Measurements from ENCODE around the gene C1orf35.
A peak's percentile ranks its signal among the peaks of the same experiment; 100 is the strongest.
"Not testable (repeated sequence)": the region's sequence is repeated elsewhere in the genome, so short reads cannot be mapped to it uniquely, and the experiment has no call there.

C1orf35 gene

DNA sequence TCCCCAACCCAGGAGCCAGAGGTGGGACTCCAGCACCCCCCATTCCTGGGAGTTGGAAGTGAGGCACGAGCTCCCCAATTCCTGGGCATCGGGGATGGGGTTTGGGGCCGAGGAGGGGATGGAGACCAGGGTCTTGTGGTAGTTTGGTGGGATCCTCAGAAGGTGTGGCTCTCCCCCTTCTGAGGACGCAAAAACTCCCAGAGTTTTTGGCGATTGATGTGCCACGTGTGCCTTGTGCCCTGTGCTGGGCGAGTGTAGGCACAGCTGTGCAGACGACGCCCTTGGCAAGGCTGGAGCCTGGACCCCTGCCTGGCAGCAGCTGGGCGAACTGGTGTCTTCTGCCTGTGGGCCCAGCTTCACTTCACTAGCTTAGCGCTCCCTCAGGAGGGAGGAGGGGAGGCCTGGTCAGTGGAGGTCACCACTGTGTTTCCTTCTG, 39.6 kb upstream of the C1orf35 start:
- DNase-seq (ENCODE audit: low spot score) (no peak), FAIRE-seq (no peak)

DNA sequence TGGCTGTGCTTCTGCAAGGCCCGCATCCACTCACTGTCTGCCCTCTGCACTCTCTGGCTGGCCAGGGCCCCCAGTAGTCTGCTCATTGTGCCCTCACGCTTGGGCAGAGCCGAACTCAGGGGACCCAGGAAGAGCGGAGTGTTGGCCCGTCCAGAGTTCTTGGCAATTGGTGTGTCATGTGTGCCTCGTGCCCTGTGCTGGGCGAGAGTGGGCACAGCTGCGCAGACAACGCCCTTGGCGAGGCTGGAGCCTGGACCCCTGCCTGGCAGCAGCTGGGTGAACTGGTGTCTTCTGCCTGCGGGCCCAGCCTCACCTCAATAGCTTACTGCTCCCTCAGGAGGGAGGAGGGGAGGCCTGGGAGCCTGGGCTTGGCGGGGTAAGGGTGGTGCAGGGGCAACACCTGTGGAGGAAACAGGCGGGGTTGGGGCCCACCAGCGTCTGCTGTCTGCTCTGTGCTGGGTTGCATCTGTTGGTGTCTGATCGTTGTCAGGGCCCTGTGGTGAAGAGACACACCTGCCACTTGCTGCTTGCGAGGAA, 39.1 kb upstream of the C1orf35 start:
- DNase-seq (ENCODE audit: low spot score), result no peak
- no peak for FAIRE-seq

DNA sequence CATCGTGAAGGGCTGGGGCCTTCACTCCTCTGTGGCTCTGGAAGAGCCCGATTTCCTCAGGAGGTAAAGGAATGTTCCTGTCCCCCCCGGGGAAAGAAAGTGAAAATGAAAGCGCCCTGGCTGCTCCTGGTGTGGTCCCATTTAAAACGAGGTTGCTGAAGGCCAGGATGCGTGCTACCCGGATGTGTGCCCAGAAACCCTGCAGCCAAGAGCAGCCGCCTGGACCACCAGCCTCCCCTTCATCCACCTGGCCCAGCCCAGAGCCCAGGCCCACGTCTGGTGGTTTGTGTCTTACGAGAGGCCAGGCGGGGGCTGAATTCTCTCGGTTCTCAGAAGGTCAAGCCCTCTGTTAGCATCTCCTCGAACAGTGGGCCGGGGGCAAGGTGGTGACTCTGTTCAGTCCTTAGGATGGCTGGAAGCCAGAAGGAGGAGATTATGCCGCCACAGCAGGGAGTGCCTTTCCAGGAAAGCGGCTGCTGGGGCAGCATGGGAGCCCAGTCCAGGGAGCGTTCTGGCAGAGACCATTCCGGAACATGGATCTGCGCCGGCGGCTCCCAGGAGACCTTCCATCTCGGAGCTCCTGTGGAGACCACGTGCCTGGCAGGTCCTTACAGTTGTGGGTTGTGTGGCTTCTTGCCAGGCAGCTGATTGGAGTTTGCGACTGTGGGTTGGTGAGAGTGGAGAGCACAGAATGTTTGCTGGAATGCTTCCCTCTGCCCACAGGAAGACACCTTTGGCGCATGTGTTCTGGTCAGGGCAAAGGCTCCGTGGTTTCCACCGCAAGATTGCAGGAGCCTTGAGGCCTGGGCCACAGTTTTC, 38.3 kb upstream of the C1orf35 start:
- DNase-seq (ENCODE audit: low spot score), result no peak
- no peak for FAIRE-seq

DNA sequence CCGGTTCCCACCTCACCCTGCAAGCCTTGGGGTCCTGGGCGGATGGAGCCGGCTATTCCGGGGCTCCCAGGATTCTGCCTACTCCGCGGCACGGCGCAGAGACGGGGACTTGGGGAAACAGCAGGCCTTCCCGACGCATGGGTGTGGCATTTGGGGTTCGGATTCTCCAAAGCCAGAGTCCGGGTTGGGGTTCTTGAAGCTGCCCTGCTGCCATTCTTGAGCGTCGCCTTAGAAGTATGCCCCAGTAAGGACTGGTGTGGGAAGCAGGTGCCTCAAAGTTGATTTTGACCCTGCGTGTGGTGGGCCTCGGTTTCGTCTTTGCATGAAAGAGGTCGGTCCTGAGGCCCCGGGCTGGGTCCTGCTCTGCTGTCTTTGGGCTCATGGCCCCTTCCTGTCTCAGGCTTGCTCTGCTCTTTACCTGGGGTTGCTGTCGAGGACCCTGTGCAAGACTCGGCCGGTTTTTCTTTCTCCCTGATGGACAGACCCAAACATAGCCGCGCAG, 37.6 kb upstream of the C1orf35 start:
- FAIRE-seq (no peak), DNase-seq (ENCODE audit: low spot score) (no peak)

DNA sequence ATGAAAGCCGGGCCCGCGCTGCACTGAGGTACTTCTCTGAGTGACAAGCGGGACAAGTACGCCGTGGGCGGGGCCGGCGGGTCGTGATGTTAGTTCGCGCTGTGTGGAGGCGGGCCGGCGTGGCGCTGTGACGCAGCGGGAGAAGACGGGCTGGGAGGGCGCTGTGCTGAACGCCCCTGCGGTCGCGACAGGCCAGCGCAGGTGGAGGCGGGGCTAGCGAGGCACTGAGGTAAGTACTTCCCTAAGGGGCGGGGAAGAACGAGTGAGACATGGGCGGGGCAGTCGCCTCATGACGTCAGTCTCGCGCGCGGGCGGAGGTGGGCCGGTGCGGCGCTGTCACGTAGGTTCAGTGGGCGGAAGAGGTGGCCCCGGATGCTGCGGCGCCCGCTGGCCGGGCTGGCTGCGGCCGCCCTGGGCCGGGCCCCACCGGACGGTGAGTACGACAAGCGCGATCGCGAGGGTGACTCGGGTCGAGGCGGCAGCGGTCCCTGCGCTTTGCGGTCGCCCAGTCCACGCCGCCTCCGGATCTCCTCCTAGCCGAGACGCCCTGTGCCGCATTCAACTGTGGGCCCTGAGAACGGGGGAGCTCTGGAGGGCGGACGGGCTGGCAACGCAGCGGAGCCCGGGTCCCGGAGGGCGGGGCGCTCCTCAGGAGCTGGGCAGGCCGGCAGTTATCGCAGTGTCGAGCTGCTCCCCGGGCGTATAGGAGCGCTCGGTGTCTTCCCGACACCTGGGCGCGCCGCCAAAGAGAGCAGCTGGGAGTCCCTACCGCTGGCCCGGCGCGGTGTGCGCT, 37.0 kb upstream of the C1orf35 start, which contains the start of gene GUK1:
GUK1 (plus strand) TSS at position 349 of the 793 bp plus-strand sequence; CDS start at position 373, 24 bp downstream.
- FAIRE-seq (peak; percentile 96), DNase-seq (ENCODE audit: low spot score) (peak; percentile 98)

DNA sequence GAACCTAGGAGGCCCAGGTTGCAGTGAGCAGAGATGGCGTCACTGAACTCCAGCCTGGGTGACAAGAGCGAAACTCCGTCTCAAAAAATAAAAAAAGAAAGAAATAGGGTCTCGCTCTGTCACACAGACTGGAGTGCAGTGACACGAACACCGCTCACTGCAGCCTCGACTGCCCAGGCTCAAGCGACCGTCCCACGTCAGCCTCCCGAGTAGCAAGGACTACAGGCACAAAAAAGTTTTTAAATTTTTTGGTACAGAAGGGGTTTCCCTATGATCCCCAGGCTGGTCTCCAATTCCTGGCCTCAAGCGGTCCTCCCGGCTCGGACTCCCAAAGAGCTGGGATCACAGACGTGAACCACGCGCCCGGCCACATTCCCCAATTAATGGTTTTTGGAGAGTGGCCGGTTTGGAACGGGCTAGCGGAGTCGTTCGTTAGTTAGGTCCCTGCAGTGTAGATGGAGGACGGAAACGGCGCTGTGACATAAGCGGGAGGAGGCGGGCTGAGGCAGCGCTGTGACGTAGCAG, 36.3 kb upstream of the C1orf35 start:
- FAIRE-seq (no peak), DNase-seq (ENCODE audit: low spot score) (no peak)

DNA sequence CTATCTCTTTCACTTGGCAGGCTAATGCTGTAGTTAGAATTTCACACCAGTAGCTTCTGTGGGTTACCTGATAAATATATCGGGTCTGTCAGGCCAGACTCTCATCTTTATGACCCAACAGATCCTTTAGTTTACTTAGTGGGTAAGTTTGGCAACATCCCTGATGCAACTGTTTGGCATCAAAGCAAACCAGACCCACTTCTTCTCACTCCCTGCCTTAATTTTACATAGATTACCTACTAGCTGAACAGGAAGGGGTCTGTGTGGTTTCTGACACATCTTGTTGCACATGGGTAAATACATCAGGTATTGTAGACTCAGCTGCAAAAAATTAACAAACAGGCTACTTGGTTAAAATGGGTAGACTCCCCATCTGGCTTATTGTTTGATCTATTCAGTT, 33.8 kb upstream of the C1orf35 start:
- DNase-seq (ENCODE audit: low spot score), result no peak

DNA sequence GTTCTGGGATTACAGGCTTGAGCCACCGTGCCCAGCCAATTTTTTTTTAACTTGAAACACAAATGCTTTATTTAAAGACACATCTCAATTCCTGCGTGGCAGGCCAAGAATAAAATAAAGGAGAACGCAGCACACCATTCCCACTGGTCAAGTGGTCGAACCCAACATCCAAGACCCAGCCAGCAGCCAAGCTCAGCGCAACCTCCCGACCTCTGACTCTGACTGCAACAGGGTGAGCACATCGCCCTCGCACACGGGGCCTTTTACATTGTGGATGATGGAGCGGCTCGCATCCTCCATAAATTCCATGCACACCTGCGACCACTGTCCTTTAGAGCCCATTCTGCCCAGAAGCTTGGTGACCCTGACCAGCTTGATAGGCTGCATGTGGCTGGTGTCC, 31.5 kb upstream of the C1orf35 start:
- FAIRE-seq, result no peak
- DNase-seq (ENCODE audit: low spot score), result no peak

More for the DNA sequence above, 33.8 kb upstream of the C1orf35 start:
- no peak for FAIRE-seq

DNA sequence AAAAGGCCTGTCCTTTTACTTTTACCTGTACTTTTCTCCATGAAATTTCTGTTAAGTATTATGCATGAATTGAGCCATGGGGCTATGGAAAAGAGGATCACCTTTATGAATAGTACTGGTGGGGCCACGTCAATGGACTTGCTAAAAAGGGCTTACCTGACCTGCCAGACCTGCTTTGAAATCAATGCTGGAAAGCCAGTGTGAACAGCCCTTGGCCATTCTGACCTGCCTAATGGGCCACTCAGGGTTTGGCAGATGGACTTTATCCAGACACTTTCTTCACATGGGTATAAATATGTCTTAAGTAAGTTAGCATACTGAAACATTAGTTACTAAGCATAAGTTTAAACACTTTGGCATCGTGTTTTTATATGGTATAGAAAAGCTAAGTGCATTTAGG, 28.6 kb upstream of the C1orf35 start:
- FAIRE-seq, result no peak
- no peak for DNase-seq (ENCODE audit: low spot score)

DNA sequence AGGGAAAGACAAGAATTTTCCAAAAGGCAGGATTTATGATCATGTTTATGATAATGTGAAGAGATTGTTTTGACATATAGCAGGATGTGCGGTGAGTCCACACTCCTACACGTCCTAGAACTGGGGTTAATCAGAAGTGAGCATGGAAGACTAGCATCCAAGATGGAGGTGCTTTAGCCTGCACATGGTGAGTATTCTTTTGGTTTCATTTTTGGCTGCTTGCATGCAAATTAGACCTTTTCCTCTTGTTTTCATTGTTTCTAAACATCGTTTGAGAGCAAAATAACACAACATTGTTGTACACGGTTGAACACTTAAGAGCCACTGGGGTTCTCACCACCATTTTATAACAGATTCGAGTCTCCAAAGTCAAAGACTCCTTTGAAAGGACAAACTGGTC, 22.1 kb upstream of the C1orf35 start:
- FAIRE-seq, result no peak
- DNase-seq (ENCODE audit: low spot score), result no peak

DNA sequence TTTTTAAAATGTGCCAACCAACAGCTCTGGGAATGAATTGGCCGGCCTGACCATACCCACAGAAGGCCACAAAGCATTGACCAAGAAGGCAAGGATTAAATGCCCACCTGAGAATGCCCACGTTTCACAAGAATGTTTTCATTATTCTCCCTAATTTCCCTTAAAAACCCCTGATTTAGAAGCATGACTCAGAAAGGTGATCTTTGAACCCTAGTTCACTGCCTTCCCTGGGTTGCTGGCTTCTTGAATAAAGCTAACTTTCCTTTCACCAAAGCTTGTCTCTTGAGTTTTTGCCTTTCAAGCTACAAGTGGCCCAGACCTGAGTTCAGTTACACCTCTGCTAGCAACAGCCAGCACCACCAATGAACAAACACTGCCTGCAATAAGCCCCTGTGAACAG, 20.4 kb upstream of the C1orf35 start:
- FAIRE-seq (no peak), DNase-seq (ENCODE audit: low spot score) (no peak)

DNA sequence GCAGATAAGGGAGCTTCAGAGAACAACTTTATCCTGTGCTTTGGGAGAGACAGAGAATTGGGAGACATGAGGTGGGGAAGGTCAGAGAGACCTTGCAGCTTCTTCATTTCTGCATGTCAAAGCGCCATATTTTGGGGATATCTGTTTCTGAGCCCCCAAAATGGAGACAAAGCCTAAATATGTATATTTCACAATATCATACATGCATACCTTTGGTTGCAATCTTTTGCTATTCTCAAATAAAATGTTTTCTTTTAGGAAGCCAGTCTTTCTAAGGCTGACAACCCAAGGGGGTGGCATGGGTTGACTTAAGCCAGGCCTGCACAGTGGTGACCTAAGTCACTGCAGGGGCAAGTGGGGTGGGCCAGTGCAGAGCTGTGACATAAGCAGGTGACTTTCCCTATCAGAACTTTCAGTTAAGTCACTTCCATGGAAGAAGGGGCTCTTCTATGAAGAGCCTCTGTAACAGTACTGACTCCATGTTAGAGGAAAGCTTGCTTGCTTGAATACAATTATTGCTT, 19.9 kb upstream of the C1orf35 start:
- FAIRE-seq (no peak), DNase-seq (ENCODE audit: low spot score) (no peak)

DNA sequence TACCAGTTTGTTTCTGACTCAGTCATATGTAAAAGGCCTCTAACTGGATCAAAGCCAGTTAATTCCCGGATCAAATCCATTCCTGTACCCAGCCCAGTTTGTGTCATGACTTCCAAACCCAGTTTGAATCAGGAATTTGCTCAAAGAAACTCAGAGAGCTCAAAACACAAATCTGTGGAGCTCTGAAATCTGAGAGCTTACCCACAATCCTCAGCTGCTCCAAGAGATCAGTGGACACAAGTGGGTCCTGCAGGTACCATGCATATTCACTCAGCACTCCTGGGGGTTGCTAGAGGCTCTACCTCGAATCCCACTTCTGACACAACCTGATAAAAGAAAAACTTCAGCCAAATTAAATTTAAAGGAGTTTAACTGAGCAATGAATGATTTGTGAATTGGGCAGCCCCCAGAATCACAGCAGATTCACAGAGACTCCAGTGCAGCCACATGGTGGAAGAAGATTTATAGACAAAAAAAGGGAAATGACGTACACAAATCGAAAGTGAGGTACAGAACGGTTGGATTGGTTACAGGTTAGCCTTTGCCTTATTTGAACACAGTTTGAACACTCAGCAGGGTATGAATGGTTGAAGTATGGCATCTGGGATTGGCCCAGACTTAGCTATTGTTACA, 17.8 kb upstream of the C1orf35 start:
- no peak for DNase-seq (ENCODE audit: low spot score)

DNA sequence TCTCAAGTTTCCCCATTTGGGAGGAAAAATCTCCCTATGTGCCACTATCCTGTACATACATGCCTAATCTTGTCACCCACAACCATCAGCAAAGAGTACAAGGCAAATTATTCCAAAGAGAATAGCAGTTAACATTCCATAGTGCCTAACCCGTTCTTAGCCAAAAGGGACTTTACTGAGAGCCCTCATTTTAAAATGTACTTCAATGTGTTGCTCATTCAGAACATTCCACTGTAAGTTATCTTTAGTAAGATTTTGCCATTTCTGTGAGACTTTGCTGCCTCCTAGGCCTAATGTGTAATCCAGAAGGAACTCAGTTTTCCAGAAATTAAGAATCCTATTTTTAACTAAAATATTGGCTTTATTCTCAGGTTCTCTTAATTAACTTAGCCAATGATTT, 17.2 kb upstream of the C1orf35 start:
- DNase-seq (ENCODE audit: low spot score) (no peak), FAIRE-seq (no peak)

More for the DNA sequence above, 17.8 kb upstream of the C1orf35 start:
- no peak for FAIRE-seq

DNA sequence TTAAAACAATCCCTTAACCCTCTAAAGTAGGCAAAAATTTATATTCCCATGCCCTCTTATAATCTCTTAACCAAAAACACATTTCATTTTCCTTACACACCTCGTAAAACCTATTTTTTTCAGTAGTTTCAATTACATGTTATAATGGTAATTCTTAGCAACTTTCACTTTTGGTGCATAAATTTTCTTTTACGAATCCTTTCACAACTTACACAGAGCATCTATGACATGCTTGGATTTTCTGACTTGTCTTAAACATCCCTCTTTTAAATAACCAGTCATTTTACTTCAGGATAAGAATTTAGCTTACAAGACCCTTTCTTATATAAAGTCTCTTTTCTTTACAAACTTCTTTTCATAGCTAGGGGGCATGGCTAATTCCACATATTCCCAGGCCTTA, 14.9 kb upstream of the C1orf35 start:
- DNase-seq (ENCODE audit: low spot score), result no peak
- no peak for FAIRE-seq

DNA sequence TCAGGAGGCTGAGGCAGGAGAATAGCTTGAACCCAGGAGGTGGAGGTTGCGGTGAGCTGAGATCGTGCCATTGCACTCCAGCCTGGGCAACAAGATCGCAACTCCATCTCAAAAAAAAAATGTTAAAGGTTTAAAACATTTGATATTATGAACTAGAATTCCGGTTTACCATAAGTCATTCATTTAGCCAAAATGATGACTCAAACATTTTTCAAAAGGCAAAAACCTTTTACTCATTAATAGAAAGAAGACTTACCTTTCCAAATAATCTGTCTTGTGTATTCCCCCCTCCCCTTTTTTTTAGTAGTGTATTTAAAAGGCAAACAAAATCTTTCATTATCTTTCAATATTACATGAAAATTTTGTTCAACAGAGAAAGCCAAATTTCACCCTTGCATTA, 14.2 kb upstream of the C1orf35 start:
- FAIRE-seq, result no peak

DNA sequence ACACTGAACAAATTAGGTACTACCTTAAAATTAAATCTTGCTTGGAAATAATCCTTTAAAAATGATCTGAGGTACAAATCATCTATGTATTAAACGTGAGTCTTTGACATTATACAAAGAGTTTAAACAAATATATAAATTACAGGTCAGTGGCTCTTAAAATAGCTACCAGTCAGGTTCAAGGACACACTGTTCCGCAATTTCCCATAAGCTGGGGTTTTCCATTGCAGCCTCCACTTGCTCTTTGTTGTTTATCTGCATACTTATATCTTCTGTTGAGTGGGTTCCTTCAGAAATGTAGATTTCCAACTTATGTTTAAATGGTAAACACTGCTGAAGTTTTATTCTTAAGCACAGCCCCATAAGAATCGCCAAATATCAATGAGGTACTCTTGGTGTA, 11.7 kb upstream of the C1orf35 start:
- FAIRE-seq, result no peak
- no peak for DNase-seq (ENCODE audit: low spot score)

More for the DNA sequence above, 14.2 kb upstream of the C1orf35 start:
- no peak for DNase-seq (ENCODE audit: low spot score)

DNA sequence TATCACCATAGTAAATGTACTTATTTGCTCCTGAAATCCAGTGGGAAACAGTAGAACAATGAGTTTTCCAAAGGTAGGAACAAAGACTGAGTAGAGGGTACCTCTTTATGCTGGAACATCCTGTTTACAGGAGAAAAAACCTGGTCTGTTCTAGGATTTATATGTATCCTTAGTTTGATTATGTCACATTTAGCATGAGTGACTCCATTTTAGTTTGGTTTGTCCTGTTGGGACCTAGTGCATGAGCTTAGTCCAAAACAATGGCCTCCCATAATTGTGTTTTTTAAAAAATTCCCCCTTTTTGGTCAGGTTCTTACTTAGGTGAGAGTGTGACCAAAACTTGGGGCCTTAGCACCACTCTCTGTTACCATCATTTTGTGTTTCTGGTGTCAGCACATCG, 9.5 kb upstream of the C1orf35 start:
- DNase-seq (ENCODE audit: low spot score) (no peak), FAIRE-seq (no peak)

DNA sequence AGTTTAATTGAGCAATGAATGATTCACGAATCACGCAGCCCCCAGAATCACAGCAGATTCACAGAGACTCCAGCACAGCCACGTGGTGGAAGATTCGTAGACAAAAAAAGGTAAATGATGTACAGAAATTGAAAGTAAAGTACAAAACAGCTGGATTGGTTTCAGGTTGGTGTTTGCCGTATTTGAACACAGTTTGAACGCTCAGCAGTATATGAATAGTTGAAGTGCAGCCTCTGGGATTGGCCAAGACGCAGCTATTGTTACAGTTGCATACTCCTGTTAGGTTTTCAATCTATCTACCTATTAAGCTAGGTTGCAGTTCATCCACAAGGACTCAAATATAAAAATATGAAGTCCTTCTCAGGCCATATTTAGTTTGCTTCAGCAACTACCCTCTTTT, 9.0 kb upstream of the C1orf35 start:
- FAIRE-seq (no peak), DNase-seq (ENCODE audit: low spot score) (no peak)

DNA sequence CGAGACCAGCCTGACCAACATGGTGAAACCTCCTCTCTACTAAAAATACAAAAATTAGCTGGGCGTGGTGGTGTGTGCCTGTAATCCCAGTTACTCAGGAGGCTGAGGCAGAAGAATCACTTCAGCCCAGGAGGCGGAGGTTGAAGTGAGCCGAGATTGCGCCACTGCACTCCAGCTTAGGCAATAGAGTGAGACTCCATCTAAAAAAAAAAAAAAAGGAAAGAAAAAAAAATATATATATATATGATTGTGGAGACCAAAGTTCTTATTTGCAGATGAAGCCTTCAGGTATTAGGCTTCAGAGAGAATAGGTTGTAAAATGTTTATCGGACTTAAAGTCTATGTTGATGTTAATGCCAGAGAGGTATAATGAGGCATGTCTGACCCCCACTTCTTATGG, 8.2 kb upstream of the C1orf35 start:
- FAIRE-seq; DNase-seq (ENCODE audit: low spot score): not testable (repeated sequence)

DNA sequence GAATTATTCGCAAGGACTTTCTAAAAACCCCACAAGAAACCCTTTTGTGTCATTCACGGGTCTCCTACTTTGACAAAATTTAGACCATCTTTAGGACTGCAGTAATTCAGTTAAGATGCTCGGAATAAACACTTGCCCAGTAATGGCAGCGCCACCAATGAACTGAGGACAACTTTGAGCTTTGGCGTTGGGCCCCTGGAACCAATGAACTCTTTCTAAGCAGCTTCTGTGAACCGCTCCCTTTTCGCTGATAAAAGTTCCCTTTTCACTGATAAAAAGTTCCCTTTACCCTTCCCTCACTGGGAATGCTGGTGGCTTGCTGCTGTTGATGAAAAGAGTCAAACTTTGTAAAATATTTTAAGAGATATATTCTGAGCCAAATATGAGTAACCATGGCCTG, 7.4 kb upstream of the C1orf35 start:
- no peak for DNase-seq (ENCODE audit: low spot score)

More for the DNA sequence above, 7.4 kb upstream of the C1orf35 start:
- FAIRE-seq, result no peak
